Activated CD8-positive, alpha-beta memory T cell treated with anti-CD3 and anti-CD28 coated beads, Interleukin-2, amount 50 U/mL, for 24 hours (primary cell): ENCODE data around the gene GIPC1.
"Not testable (repeated sequence)": the region's sequence is repeated elsewhere in the genome, so short reads cannot be mapped to it uniquely, and the experiment has no call there.

Source experiments
- DNase-seq: peaks from one replicate; pipeline ENCODE4 v3.0.0-alpha.2; 2020; ENCODE audit errors: extremely low read depth

GIPC1 gene

GRCh38 chr19:14517840-14518505, 22.0 kb upstream of the GIPC1 start, which contains the start of gene DNAJB1:
Gene DNAJB1 (minus strand): TSS chr19:14518397. CDS start chr19:14518349, 48 bp downstream.
- DNase-seq = no peak

DNA sequence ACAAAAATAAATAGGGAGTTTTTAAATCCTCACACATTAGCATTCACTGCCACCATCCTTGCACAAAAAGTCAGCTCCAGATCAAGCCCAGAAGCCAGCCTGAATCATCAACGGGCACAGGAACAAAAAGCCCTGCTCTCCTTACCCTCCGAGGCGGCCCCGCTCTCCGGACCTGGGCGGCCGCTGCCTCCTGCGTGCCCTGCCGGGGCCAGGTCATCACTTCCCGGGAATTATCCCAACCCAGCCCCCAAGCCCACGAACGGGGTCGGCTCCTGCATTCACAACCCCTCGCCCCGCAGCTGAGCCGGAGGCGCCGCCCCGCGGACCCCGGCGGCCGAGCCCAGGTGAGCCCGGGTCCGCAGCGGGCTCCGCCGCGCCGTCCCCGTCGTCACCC, 21.5 kb upstream of the GIPC1 start:
- no peak for DNase-seq

DNA sequence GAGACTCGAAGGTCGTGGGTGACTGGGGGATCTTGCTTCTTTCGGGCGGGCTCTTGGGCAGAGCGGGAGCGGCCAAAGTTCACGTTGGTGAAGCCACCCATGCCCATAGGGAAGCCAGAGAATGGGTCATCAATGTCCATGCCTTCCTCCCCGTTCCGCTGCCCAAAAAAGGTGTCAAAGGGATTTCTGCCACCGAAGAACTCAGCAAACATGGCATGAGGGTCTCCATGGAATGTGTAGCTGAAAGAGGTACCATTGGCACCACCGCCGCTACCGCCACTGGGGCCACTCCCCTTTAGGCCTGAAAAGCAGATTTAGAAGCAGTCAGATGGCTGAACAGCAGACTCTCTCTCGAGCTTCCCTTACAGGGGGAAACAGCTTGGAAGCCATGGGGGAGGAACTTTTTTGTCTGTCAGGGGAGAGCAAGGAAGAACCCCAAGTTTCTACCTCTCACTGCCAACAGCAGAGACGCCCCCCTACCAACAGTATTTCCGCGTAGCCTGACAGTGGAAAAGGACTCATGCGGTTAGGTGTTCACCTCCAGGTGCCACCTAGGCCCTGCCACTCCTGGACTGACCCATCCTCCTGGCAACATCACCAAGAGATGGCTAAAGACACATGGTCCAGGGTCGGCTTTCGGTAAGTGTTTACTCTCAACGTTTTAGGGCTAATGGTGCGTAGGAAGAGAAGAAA, 21.0 kb upstream of the GIPC1 start:
- DNase-seq = no peak

GRCh38 chr19:14516048-14516534, 20.2 kb upstream of the GIPC1 start:
- no peak for DNase-seq

DNA sequence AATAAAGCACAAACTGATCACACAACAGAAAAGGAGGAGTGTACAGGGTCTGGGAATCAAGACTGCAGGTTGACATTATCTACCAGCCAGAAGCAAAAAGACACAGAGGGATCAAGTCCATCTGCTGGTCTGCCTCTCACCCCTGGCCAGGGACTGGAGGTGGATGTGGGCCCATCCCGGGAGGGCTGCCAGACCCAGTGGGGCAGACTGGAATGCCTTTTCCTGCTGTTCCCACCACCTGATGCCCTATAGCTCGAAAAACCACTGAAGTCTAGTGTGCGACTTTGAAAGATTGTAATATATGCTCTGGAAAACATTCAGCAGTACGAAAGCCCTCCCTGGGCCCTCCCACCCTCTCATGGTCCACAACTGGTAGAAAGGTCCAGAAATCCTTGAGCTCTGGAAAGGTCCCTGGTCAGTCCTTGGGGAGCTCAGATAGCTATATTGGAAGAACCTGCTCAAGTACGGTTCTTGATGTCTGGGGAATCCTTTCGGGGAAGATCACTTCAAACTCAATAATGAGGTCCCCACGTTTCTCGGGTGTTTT, 19.6 kb upstream of the GIPC1 start:
- no peak for DNase-seq

DNA sequence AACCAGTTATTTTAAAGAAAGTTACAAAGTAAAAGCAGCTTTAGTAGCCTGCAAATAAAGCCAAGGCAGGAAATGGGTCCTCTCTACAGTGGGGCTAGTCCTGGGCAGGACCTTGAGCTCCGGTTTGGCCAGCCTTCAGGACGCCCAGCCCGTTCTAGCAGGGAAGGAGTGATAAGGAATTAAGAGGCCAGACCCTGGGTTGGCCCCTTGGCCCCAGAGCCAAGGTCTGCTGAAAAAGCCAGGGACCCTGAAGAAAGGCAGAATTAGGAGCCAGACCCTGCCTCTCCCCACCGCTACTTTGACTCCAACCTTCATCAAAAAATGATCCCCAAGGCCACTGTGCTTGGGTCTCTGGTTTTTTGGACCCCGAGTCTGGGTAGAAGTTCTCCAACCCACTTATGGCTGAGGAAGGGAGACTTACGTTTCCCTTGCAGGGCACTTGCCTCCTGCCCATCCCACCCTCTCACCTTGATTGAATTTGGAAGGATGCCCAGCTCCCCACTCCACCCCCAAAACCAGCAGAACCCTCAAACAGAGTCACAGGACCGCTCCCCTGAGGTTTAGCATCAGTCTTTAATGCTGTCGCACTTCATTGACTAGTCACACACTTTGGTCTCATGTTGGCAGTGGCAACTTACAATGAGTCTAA, 18.4 kb upstream of the GIPC1 start:
- no peak for DNase-seq

DNA sequence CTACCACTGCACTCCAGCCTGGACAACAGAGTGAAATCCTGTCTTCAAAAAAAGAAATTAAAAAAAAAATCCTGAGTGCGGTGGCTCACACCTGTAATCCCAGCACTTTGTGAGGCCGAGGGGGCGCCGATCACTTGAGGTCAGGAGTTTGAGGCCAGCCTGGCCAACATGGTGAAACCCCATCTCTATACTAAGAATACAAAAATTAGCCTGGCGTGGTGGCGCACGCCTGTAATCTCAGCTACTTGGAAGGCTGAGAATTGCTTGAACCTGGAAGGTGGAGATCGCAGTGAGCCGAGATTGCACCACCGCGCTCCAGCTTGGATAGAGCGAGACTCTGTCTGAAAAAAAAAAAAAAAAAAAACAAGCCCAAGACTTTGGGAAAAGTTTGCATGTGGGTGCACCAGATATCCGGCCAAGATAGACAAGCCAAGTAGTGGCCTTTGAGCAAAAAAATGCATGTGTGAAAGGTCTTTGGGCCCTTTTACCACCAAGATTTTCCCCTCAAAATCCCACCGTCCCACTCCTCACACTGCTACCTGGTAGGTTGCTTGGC, 16.6 kb upstream of the GIPC1 start:
- no peak for DNase-seq

DNA sequence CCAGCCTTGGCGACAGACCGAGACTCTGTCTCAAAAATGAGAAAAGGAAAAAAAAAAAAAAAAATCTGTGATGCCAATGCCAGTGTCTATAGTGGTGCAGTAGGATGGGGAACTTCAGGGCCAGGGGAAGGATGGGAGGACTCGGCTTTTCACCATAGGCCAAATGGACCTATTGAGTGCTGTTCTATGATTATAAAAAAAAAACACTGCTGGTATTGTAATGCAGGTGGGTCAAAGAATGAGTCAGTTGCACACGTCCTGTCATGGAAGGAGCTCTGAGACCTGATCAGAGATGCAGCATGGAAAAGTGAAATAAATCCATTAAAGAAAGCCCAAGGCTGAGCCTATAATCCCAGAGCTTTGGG, 15.3 kb upstream of the GIPC1 start:
- no peak for DNase-seq

GRCh38 chr19:14510311-14511228, 14.6 kb upstream of the GIPC1 start:
- DNase-seq = no peak

- no peak for DNase-seq
These were observed 12.0 kb upstream of the GIPC1 start for GRCh38 chr19:14507704-14508542.

DNA sequence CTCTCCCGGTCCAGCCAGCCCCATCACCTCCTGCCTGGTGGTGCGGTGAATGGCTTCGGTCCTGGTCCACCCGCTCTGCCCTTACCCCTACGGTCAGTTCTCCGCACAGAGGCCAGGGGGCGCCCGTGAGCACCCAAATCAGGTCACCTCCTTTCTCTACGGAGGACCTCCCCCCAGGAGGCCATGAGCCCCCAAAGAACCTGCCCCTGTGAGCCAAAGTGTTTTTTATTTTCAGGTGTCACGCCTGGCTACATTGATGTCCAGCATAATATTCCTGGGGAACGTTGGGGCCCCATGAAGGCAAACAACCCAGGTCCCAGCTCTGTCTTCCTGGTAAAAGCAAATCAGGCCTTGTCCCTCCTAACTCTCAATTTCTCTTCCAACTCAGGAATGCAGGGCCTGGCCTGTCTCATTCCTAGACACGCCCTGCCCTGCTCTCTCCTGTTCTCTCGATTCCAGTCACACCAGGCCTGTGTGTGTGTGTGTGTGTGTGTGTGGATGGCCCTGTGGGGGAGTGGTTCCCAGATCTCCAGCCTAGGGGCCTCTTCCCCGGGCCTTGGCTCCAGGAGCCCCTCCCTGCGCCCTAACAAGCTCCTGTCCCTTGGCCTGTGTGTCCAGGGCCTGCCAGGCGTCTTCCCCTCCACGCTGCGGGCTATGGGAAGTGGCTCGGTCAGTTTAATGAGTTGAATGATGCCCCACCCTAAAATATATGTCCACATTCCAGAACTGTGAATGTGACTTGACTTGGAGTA, 9.7 kb upstream of the GIPC1 start:
- no peak for DNase-seq

DNA sequence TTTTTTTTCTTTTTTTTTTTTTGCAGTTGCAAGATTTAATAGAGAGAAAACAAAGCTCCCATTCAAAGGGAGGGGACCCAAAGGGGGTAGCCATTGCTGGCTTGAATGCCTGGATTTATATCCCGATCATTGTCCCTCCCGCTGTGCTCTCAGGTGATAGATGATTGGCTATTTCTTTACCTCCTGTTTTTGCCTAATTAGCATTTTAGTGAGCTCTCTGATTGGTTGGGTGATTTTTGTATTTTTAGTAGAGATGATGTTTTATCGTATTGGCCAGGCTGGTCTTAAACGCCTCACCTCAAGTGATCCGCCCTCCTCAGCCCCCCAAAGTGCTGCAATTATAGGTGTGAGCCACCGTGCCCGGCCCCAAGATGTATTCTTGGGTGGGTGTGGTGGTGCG, 8.6 kb upstream of the GIPC1 start:
- not testable (repeated sequence) for DNase-seq

GRCh38 chr19:14503285-14503684, 7.4 kb upstream of the GIPC1 start:
- no peak for DNase-seq

GRCh38 chr19:14502334-14503092, 6.6 kb upstream of the GIPC1 start:
- no peak for DNase-seq

GRCh38 chr19:14497228-14497921, 1.4 kb upstream of the GIPC1 start:
- no peak for DNase-seq

DNA sequence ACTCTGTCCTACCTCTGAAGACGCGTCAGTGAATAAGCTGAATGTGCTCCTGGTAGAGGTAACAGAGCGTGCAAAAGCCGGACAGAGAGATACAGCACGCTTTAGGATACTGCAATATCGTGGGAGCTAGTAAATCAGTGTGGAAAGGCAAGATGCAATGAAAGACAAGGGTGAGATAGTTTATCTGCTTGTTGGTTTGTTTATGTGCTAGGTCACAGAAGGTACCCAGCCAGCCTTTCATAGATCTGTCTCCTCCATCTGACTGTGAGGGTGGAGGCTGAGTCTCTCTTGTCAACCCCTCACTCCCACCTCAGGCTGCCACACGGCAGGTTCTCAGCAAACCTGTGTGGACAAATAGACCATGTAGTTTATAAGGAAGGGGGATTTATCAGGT, 904 bp upstream of the GIPC1 start:
- no peak for DNase-seq

- DNase-seq = no peak
These were observed 277 bp downstream of the GIPC1 start for GRCh38 chr19:14495672-14496028.

DNA sequence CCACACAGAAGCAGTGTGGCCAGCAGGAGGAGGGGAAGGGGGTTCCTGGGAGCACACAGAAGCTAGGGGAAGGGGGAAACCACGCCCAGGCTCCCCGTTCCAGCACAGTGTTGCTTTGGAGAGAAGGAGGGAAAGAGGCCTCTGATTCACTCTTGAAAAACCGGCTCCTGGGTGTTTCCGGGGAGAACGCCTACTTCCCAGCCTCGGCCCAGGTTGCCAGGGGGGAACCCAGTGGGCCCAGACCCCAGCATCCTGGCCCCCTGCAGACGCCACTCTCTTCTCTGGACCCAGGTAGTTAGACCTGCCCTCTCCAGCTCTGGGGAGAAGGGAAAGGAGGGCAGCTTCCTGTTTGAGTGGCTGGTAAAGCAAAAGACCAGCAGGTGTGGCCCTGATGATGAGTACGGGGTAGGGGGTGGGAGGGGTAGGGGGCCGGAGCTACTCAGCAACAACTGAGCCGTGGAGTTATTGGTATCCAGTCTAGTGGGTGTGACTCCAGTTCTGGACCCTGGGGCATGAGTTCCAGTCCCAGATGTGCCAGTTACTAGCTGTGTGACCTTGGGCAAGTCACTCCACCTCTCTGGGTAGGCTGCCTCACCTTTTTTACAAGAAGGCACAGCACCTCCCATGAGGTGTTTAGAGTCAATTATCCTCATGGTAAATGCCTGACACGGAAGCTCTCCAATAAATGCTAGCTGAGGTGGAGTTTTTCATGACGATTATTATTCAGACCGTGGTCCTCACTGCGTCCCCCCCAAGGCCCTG, 836 bp downstream of the GIPC1 start:
- DNase-seq = no peak
